A549 (cell line): ENCODE measurements around the gene PNPLA2. TPM values are rescaled to one million over a fixed set of nuclear protein-coding genes. Genes with fewer than 3 reads are reported as not detected.

Experiments
- ATAC-seq, 2 experiments: fragments of 200-7000 bp in 1 of 2; fragments of >200 bp in 1 of 2; cut with Nextera tagmentation in 1 of 2; cut with Tn5 transposase in 1 of 2; 3 replicates each; pipeline versions ENCODE4 v1.8.0 to v1.9.1; 2018 to 2020; ENCODE audit warnings: mild to moderate bottlenecking in 1 of 2, moderate library complexity in 1 of 2
- CTCF ChIA-PET: fragments of 300-600 bp; sonication (Branson Sonifier 250); formaldehyde crosslinking; extraction: SDS; loops from one replicate; lab custom pipeline; 2021; ENCODE audit warnings: antibody characterized with exemption, inconsistent platforms; lab: Yijun Ruan, JAX
- POLR2A ChIA-PET: fragments of 350-600 bp; formaldehyde crosslinking; extraction: SDS; loops from one replicate; lab custom pipeline; 2021; ENCODE audit warnings: antibody characterized with exemption, inconsistent platforms; lab: Yijun Ruan, JAX
- DNase-seq, 2 experiments: peaks; one replicate each; pipeline versions ENCODE4 v3.0.0 to v3.0.0-alpha.2; 2011 to 2016; ENCODE audit warnings: low read depth in 1 of 2, low spot score in 1 of 2
- FAIRE-seq: peaks from 2 replicates; lab custom pipeline; 2011; peaks lifted over from hg19 to GRCh38; lab: Jason Lieb, UNC
- H3K27ac ChIP-seq, 2 experiments: fragments of >200 bp; sonication (Bioruptor Twin); formaldehyde crosslinking; 3 replicates each; pipeline ENCODE4 v1.5.1; 2016 to 2017
- H3K4me1 ChIP-seq: fragments of >200 bp; sonication (Bioruptor Twin); formaldehyde crosslinking; 3 replicates; pipeline ENCODE4 v1.6.1; 2016
- H3K4me2 ChIP-seq: fragments of >200 bp; sonication (Bioruptor Twin); formaldehyde crosslinking; 3 replicates; pipeline ENCODE4 v1.6.1; 2016
- H3K4me3 ChIP-seq: fragments of >200 bp; sonication (Bioruptor Twin); formaldehyde crosslinking; 3 replicates; pipeline ENCODE4 v1.5.1; 2016
- H3K9me3 ChIP-seq: fragments of >200 bp; sonication (Bioruptor Twin); formaldehyde crosslinking; 3 replicates; pipeline ENCODE4 v1.6.1; 2016
- ESRRA ChIP-seq: fragments of 150-350 bp; IDR thresholded peaks from 2 replicates; pipeline ENCODE4 v1.6.1; 2014; ENCODE audit warnings: mild to moderate bottlenecking, low read length, borderline replicate concordance
- HOXA7 ChIP-seq: fragments of 250-450 bp; sonication (Bioruptor Pico); IDR thresholded peaks from 2 replicates; pipeline ENCODE4 v1.5.0; 2020; ENCODE audit warnings: mild to moderate bottlenecking, moderate library complexity
- HOXB13 ChIP-seq: fragments of 250-450 bp; sonication (Bioruptor Pico); IDR thresholded peaks from 2 replicates; pipeline ENCODE4 v1.5.0; 2020; ENCODE audit warnings: low read depth, mild to moderate bottlenecking, moderate library complexity
- JUNB ChIP-seq: fragments of >200 bp; sonication (Bioruptor Twin); formaldehyde crosslinking; IDR thresholded peaks from 2 replicates; pipeline ENCODE4 v1.6.1; 2016
- KDM1A ChIP-seq: fragments of 200-600 bp; sonication (generic); IDR thresholded peaks from 2 replicates; pipeline ENCODE4 v1.6.1; 2016; ENCODE audit warnings: low read depth, mild to moderate bottlenecking
- KDM5A ChIP-seq: fragments of 200-600 bp; sonication (generic); IDR thresholded peaks from 2 replicates; pipeline ENCODE4 v1.6.1; 2016; ENCODE audit warnings: antibody characterized with exemption, mild to moderate bottlenecking
- MAFK ChIP-seq: fragments of 450-650 bp; IDR thresholded peaks from 2 replicates; pipeline ENCODE4 v1.6.1; 2014; ENCODE audit not compliant: partially characterized antibody
- NR3C1 ChIP-seq: fragments of >200 bp; sonication (Bioruptor Twin); formaldehyde crosslinking; IDR thresholded peaks from 3 replicates; pipeline ENCODE4 v1.6.1; 2017
- RAD21 ChIP-seq, 2 experiments: fragments of >200 bp in 1 of 2; sonication (Bioruptor Twin) in 1 of 2; formaldehyde crosslinking in 1 of 2; IDR thresholded peaks in 1 of 2; conservative IDR thresholded peaks in 1 of 2; 2 replicates in 1 of 2; 3 replicates in 1 of 2; pipeline ENCODE4 v1.6.1; 2012 to 2018; ENCODE audit warnings: inconsistent platforms in 1 of 2
- RARB ChIP-seq: fragments of 250-450 bp; sonication (Bioruptor Pico); IDR thresholded peaks from 2 replicates; pipeline ENCODE4 v1.8.0; 2021; ENCODE audit warnings: mild to moderate bottlenecking, moderate library complexity
- SMC3 ChIP-seq: fragments of >200 bp; sonication (Bioruptor Twin); formaldehyde crosslinking; IDR thresholded peaks from 3 replicates; pipeline ENCODE4 v1.6.1; 2018; ENCODE audit warnings: inconsistent platforms
- TFCP2L1 ChIP-seq: fragments of 250-450 bp; sonication (Bioruptor Pico); IDR thresholded peaks from 2 replicates; pipeline ENCODE4 v1.5.0; 2021; ENCODE audit warnings: mild to moderate bottlenecking
- ZC3H11A ChIP-seq: fragments of 450-650 bp; IDR thresholded peaks from 2 replicates; pipeline ENCODE4 v1.6.1; 2014; ENCODE audit warnings: antibody characterized with exemption, mild to moderate bottlenecking
- ZNF302 ChIP-seq: fragments of 250-450 bp; sonication (Bioruptor Pico); IDR thresholded peaks from 2 replicates; pipeline ENCODE4 v1.9.0; 2021; ENCODE audit warnings: inconsistent platforms, mild to moderate bottlenecking, moderate library complexity
- WGBS: methylation state at CpG from one replicate; pipeline ENCODE4 v1.1.6; 2017; ENCODE audit errors: missing lambda C conversion rate; 5-methylcytosine and 5-hydroxymethylcytosine counted together
- polyA plus RNA-seq, 4 experiments: library from polyadenylated mRNA; depleted of rRNA in 3 of 4; stranded (reverse); fragments of >200 nt; fragmentation: RNase III in 1 of 4; extraction: RNeasy Plus Mini Kit Qiagen cat#74134 plus additional on column Dnase treatment in 1 of 4; gene quantifications; 2 replicates in 3 of 4; 3 replicates in 1 of 4; pipeline ENCODE4 v1.2.3, GENCODE V29; 2011 to 2017
- TF ChIP-seq, protein P1 (sequence below): fragments of >200 bp; sonication (Bioruptor Twin); formaldehyde crosslinking; IDR thresholded peaks from 3 replicates; pipeline ENCODE4 v1.5.1; 2016
- TF ChIP-seq, protein P2 (sequence below): fragments of >200 bp; sonication (Bioruptor Twin); formaldehyde crosslinking; IDR thresholded peaks from 3 replicates; pipeline ENCODE4 v1.6.1; 2016
- TF ChIP-seq, protein P3 (sequence below): IDR thresholded peaks from 2 replicates; pipeline ENCODE4 v1.6.1; 2012

Gene PNPLA2
- polyA plus RNA-seq, 2 of the 4 experiments (the other 2 are of a cell fraction), result 13.2 to 25.4 TPM

DNA sequence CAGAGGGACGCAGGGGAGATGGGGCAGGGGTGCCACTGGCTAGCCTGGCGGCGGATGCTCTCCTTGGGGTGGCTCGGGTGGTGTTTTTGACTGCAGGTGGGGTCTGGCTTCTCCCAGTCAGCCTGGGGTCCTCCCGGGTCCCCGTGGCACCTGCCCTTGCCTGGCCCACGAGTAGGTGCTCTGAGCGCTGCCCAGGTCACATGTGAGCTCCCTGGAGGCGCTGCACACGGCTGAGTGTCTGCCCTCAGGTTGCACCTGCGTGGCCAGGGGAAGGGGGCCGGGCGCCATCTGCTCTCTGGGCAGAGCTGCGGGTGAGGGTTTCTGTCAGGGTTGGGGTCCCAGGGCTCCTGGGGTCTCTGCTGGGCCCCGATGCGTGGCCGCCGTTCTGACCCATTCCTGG is 29.2 kb downstream of the PNPLA2 start:
- 85% methylated on average over 5 of the region's 18 CpGs for WGBS
- peaks cover 67% of the 10 kb centered on the region for H3K4me1 ChIP-seq

DNA sequence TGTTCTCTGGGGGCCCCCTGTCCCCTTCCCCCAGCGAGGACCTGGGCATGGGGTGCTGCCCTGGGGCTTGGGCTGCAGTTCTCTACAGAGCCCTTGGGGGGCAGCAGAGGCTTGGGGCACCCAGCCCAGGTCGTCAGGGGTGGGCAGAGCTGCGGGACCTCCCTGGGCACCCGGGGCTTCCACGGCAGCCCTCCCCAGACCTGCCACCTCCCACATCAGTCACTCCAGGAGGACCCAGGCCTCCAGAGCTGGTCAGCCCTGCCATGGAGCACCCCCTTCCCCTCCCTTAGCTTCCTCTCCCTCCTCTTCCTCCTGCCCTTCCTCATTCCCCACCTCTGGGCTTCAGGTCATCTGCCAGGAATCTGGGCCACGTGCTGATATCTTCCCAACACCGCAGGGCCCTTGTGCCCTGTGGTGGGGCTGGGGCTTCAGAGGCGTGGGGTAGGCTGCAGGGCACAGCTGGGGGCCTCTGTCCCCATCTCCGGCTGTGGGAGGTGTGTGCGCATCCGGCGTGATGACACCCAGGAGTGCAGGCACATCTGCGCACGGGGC is 29.7 kb downstream of the PNPLA2 start:
- ATAC-seq, result peak in 1 of 2 experiments; percentile 9; a peak in 2 of 6 replicates
- no peak overlapping the region for H3K4me3 ChIP-seq
- peak; percentile 72 to 78 for TF ChIP-seq RAD21 (conservative IDR thresholded peaks at IDR 0.05 in 1 of 2, IDR thresholded peaks at IDR 0.05 in 1 of 2)
- TF ChIP-seq, protein P1, sequence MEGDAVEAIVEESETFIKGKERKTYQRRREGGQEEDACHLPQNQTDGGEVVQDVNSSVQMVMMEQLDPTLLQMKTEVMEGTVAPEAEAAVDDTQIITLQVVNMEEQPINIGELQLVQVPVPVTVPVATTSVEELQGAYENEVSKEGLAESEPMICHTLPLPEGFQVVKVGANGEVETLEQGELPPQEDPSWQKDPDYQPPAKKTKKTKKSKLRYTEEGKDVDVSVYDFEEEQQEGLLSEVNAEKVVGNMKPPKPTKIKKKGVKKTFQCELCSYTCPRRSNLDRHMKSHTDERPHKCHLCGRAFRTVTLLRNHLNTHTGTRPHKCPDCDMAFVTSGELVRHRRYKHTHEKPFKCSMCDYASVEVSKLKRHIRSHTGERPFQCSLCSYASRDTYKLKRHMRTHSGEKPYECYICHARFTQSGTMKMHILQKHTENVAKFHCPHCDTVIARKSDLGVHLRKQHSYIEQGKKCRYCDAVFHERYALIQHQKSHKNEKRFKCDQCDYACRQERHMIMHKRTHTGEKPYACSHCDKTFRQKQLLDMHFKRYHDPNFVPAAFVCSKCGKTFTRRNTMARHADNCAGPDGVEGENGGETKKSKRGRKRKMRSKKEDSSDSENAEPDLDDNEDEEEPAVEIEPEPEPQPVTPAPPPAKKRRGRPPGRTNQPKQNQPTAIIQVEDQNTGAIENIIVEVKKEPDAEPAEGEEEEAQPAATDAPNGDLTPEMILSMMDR, result peak; percentile 64
- TF ChIP-seq ZC3H11A, result no peak
- peak; percentile 48; the same call in 2 of the 3 replicates for TF ChIP-seq SMC3
- ChIA-PET POLR2A (interaction anchor here (1.0 to 1.5 kb wide), 2 partner anchors 11 to 29 kb away, joined by 4 to 5 read pairs; partner anchors contain the start of gene PNPLA2), CTCF (interaction anchor here (0.6 to 5.4 kb wide), 19 partner anchors 8 to 659 kb away, joined by 3 to 40 read pairs (median 4); no protein-coding TSS in a partner anchor)
- H3K27ac ChIP-seq, result peak overlapping the region; percentile 37 to 99; a peak in 3 of 6 replicates
- H3K4me1 ChIP-seq, result peaks cover 67% of the 10 kb centered on the region
- H3K4me2 ChIP-seq, result peak overlapping the region; percentile 92
- WGBS, result 36% methylated on average over 8 of the region's 14 CpGs
- peak in 1 of 2 experiments; percentile 72 for DNase-seq
- H3K9me3 ChIP-seq, result no peaks in the 10 kb centered on the region
- FAIRE-seq, result no peak

More for the DNA sequence above, 29.2 kb downstream of the PNPLA2 start:
- TF ChIP-seq ZNF302 (CRISPR knock-in tag), result no peak
- TF ChIP-seq RARB (CRISPR knock-in tag), result no peak
- no peak for TF ChIP-seq TFCP2L1 (CRISPR knock-in tag)
- TF ChIP-seq, protein P2, sequence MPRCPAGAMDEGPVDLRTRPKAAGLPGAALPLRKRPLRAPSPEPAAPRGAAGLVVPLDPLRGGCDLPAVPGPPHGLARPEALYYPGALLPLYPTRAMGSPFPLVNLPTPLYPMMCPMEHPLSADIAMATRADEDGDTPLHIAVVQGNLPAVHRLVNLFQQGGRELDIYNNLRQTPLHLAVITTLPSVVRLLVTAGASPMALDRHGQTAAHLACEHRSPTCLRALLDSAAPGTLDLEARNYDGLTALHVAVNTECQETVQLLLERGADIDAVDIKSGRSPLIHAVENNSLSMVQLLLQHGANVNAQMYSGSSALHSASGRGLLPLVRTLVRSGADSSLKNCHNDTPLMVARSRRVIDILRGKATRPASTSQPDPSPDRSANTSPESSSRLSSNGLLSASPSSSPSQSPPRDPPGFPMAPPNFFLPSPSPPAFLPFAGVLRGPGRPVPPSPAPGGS, result no peak
- TF ChIP-seq RAD21 (conservative IDR thresholded peaks at IDR 0.05 in 1 of 2, IDR thresholded peaks at IDR 0.05 in 1 of 2), result no peak
- TF ChIP-seq HOXA7 (CRISPR knock-in tag), result no peak
- no peak for TF ChIP-seq HOXB13 (CRISPR knock-in tag)
- TF ChIP-seq JUNB, result no peak
- no peak for TF ChIP-seq KDM1A
- TF ChIP-seq, protein P3, sequence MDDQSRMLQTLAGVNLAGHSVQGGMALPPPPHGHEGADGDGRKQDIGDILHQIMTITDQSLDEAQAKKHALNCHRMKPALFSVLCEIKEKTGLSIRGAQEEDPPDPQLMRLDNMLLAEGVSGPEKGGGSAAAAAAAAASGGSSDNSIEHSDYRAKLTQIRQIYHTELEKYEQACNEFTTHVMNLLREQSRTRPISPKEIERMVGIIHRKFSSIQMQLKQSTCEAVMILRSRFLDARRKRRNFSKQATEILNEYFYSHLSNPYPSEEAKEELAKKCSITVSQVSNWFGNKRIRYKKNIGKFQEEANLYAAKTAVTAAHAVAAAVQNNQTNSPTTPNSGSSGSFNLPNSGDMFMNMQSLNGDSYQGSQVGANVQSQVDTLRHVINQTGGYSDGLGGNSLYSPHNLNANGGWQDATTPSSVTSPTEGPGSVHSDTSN, result no peak
- TF ChIP-seq NR3C1, result no peak
- TF ChIP-seq KDM5A, result no peak
- no peak for TF ChIP-seq ESRRA
- no peak for TF ChIP-seq MAFK
- TF ChIP-seq, all 56 proteins: peak for 0
- DNase-seq, result no peak
- no peaks in the 10 kb centered on the region for H3K9me3 ChIP-seq
- H3K4me2 ChIP-seq, result peak overlapping the region; percentile 92
- CTCF ChIA-PET, result interaction anchor here (0.7 to 5.4 kb wide), 17 partner anchors 8 to 660 kb away, joined by 3 to 40 read pairs (median 4); no protein-coding TSS in a partner anchor
- FAIRE-seq, result no peak
- no peak overlapping the region for H3K4me3 ChIP-seq
- H3K27ac ChIP-seq, result peak overlapping the region; percentile 37 to 99; a peak in 3 of 6 replicates
- no peak for ATAC-seq
- POLR2A ChIA-PET, result interaction anchor here (1.0 to 1.7 kb wide), 3 partner anchors 12 to 29 kb away, joined by 3 to 5 read pairs (median 4); partner anchors contain the start of genes CD151 and PNPLA2
